ENCODE measurements around the gene FBXW11.

The FBXW11 gene

GRCh38 chr5:171840711-171841522 is 165.5 kb downstream of the FBXW11 start:
- Mint-ChIP-seq H3K4me1 (ENCODE audit: low read depth in 2 of 2) (peaks cover 0 to 2% of the 10 kb centered on the region in 2 donors), H3K27ac (no peak overlapping the region), H3K27me3 (no peaks in the 10 kb centered on the region), H3K4me3 (no peak overlapping the region), H3K36me3 (ENCODE audit: insufficient read depth) (peaks cover 3% of the 10 kb centered on the region), H3K9me3 (no peaks in the 10 kb centered on the region)
- DNase-seq (no peak), ATAC-seq (replicated peaks) (no peak)

GRCh38 chr5:171840066-171840465 is 166.4 kb downstream of the FBXW11 start:
- no peak overlapping the region for H3K27ac Mint-ChIP-seq
- peaks cover 3% of the 10 kb centered on the region for H3K36me3 Mint-ChIP-seq (ENCODE audit: insufficient read depth)
- H3K4me3 Mint-ChIP-seq: no peak overlapping the region
- ATAC-seq (replicated peaks) (no peak), DNase-seq (no peak)
- peaks cover 0 to 2% of the 10 kb centered on the region in 2 donors for H3K4me1 Mint-ChIP-seq (ENCODE audit: low read depth in 2 of 2)
- no peaks in the 10 kb centered on the region for H3K9me3 Mint-ChIP-seq
- H3K27me3 Mint-ChIP-seq: no peaks in the 10 kb centered on the region

GRCh38 chr5:171839112-171839511 is 167.3 kb downstream of the FBXW11 start:
- H3K27ac Mint-ChIP-seq: no peak overlapping the region
- no peaks in the 10 kb centered on the region for H3K9me3 Mint-ChIP-seq
- DNase-seq (no peak), ATAC-seq (replicated peaks) (no peak)
- H3K36me3 Mint-ChIP-seq (ENCODE audit: insufficient read depth): no peaks in the 10 kb centered on the region
- H3K4me3 Mint-ChIP-seq: no peak overlapping the region
- peaks cover 0 to 2% of the 10 kb centered on the region in 2 donors for H3K4me1 Mint-ChIP-seq (ENCODE audit: low read depth in 2 of 2)
- H3K27me3 Mint-ChIP-seq: no peaks in the 10 kb centered on the region

GRCh38 chr5:171838066-171838465 is 168.4 kb downstream of the FBXW11 start:
- Mint-ChIP-seq H3K4me1 (ENCODE audit: low read depth in 2 of 2) (peaks cover 0 to 2% of the 10 kb centered on the region in 2 donors), H3K4me3 (no peak overlapping the region), H3K9me3 (no peaks in the 10 kb centered on the region), H3K27ac (no peak overlapping the region), H3K27me3 (no peaks in the 10 kb centered on the region), H3K36me3 (ENCODE audit: insufficient read depth) (no peaks in the 10 kb centered on the region)
- no peak for DNase-seq
- no peak for ATAC-seq (replicated peaks)

GRCh38 chr5:171837522-171837921 is 168.9 kb downstream of the FBXW11 start:
- DNase-seq (no peak), ATAC-seq (replicated peaks) (no peak)
- Mint-ChIP-seq H3K27me3 (no peaks in the 10 kb centered on the region), H3K36me3 (ENCODE audit: insufficient read depth) (no peaks in the 10 kb centered on the region), H3K4me1 (ENCODE audit: low read depth in 2 of 2) (peaks cover 0 to 2% of the 10 kb centered on the region in 2 donors), H3K9me3 (no peaks in the 10 kb centered on the region), H3K4me3 (no peak overlapping the region), H3K27ac (no peak overlapping the region)

GRCh38 chr5:171835066-171835465 is 171.4 kb downstream of the FBXW11 start:
- H3K36me3 Mint-ChIP-seq (ENCODE audit: insufficient read depth): no peaks in the 10 kb centered on the region
- no peaks in the 10 kb centered on the region for H3K9me3 Mint-ChIP-seq
- DNase-seq (no peak), ATAC-seq (replicated peaks) (no peak)
- no peak overlapping the region for H3K27ac Mint-ChIP-seq
- peaks cover 0 to 2% of the 10 kb centered on the region in 2 donors for H3K4me1 Mint-ChIP-seq (ENCODE audit: low read depth in 2 of 2)
- H3K4me3 Mint-ChIP-seq: no peak overlapping the region
- H3K27me3 Mint-ChIP-seq: no peaks in the 10 kb centered on the region

- ATAC-seq (replicated peaks) (no peak), DNase-seq (no peak)
- H3K4me3 Mint-ChIP-seq: no peak overlapping the region
- H3K36me3 Mint-ChIP-seq (ENCODE audit: insufficient read depth): no peaks in the 10 kb centered on the region
- H3K9me3 Mint-ChIP-seq: no peaks in the 10 kb centered on the region
- no peak overlapping the region for H3K27ac Mint-ChIP-seq
- no peaks in the 10 kb centered on the region for H3K27me3 Mint-ChIP-seq
- peaks cover 0 to 2% of the 10 kb centered on the region in 2 donors for H3K4me1 Mint-ChIP-seq (ENCODE audit: low read depth in 2 of 2)
These were observed 172.0 kb downstream of the FBXW11 start for GRCh38 chr5:171834461-171834860.

- H3K9me3 Mint-ChIP-seq: no peaks in the 10 kb centered on the region
- no peaks in the 10 kb centered on the region for H3K36me3 Mint-ChIP-seq (ENCODE audit: insufficient read depth)
- ATAC-seq (replicated peaks) (no peak), DNase-seq (no peak)
- H3K27ac Mint-ChIP-seq: no peak overlapping the region
- no peaks in the 10 kb centered on the region for H3K27me3 Mint-ChIP-seq
- H3K4me3 Mint-ChIP-seq: no peak overlapping the region
- no peaks in the 10 kb centered on the region for H3K4me1 Mint-ChIP-seq (ENCODE audit: low read depth in 2 of 2)
These were observed 173.7 kb downstream of the FBXW11 start for GRCh38 chr5:171832775-171833174.

GRCh38 chr5:171830686-171831085 is 175.8 kb downstream of the FBXW11 start:
- DNase-seq (no peak), ATAC-seq (replicated peaks) (no peak)
- H3K9me3 Mint-ChIP-seq: no peaks in the 10 kb centered on the region
- H3K27ac Mint-ChIP-seq: no peak overlapping the region
- H3K36me3 Mint-ChIP-seq (ENCODE audit: insufficient read depth): peaks cover 3% of the 10 kb centered on the region
- no peaks in the 10 kb centered on the region for H3K4me1 Mint-ChIP-seq (ENCODE audit: low read depth in 2 of 2)
- H3K27me3 Mint-ChIP-seq: peaks cover 4 to 11% of the 10 kb centered on the region in 2 donors
- H3K4me3 Mint-ChIP-seq: no peak overlapping the region

GRCh38 chr5:171827162-171827561 is 179.3 kb downstream of the FBXW11 start:
- peaks cover 3% of the 10 kb centered on the region for H3K36me3 Mint-ChIP-seq (ENCODE audit: insufficient read depth)
- peaks cover 10 to 24% of the 10 kb centered on the region in 2 donors for H3K27me3 Mint-ChIP-seq
- H3K27ac Mint-ChIP-seq: no peak overlapping the region
- ATAC-seq (replicated peaks) (no peak), DNase-seq (no peak)
- H3K4me3 Mint-ChIP-seq: no peak overlapping the region
- H3K9me3 Mint-ChIP-seq: no peaks in the 10 kb centered on the region
- no peaks in the 10 kb centered on the region for H3K4me1 Mint-ChIP-seq (ENCODE audit: low read depth in 2 of 2)

GRCh38 chr5:171826132-171826531 is 180.3 kb downstream of the FBXW11 start:
- H3K27me3 Mint-ChIP-seq: peaks cover 10 to 24% of the 10 kb centered on the region in 2 donors
- DNase-seq (no peak), ATAC-seq (replicated peaks) (no peak)
- H3K4me1 Mint-ChIP-seq (ENCODE audit: low read depth in 2 of 2): no peaks in the 10 kb centered on the region
- H3K27ac Mint-ChIP-seq: no peak overlapping the region
- no peaks in the 10 kb centered on the region for H3K9me3 Mint-ChIP-seq
- H3K4me3 Mint-ChIP-seq: no peak overlapping the region
- H3K36me3 Mint-ChIP-seq (ENCODE audit: insufficient read depth): peaks cover 3% of the 10 kb centered on the region

- Mint-ChIP-seq H3K36me3 (ENCODE audit: insufficient read depth) (peaks cover 3% of the 10 kb centered on the region), H3K9me3 (no peaks in the 10 kb centered on the region)
- no peak for ATAC-seq (replicated peaks)
These were observed 181.4 kb downstream of the FBXW11 start for GRCh38 chr5:171825051-171825450.

GRCh38 chr5:171823269-171823668 is 183.2 kb downstream of the FBXW11 start:
- H3K4me1 Mint-ChIP-seq (ENCODE audit: low read depth in 2 of 2): no peaks in the 10 kb centered on the region
- H3K4me3 Mint-ChIP-seq: no peak overlapping the region
- DNase-seq: no peak
- H3K27ac Mint-ChIP-seq: no peak overlapping the region
- H3K36me3 Mint-ChIP-seq (ENCODE audit: insufficient read depth): peaks cover 3% of the 10 kb centered on the region
- no peaks in the 10 kb centered on the region for H3K9me3 Mint-ChIP-seq
- H3K27me3 Mint-ChIP-seq: peaks cover 12 to 40% of the 10 kb centered on the region in 2 donors
- no peak for ATAC-seq (replicated peaks)

More at GRCh38 chr5:171825051-171825450, 181.4 kb downstream of the FBXW11 start:
- Mint-ChIP-seq H3K27me3 (peaks cover 10 to 24% of the 10 kb centered on the region in 2 donors), H3K4me1 (ENCODE audit: low read depth in 2 of 2) (no peaks in the 10 kb centered on the region), H3K4me3 (no peak overlapping the region), H3K27ac (no peak overlapping the region)
- DNase-seq: no peak

- peaks cover 23 to 49% of the 10 kb centered on the region in 2 donors for H3K27me3 Mint-ChIP-seq
- no peaks in the 10 kb centered on the region for H3K9me3 Mint-ChIP-seq
- no peak overlapping the region for H3K4me3 Mint-ChIP-seq
- DNase-seq (no peak), ATAC-seq (replicated peaks) (no peak)
- H3K36me3 Mint-ChIP-seq (ENCODE audit: insufficient read depth): peaks cover 3% of the 10 kb centered on the region
- H3K27ac Mint-ChIP-seq: no peak overlapping the region
- H3K4me1 Mint-ChIP-seq (ENCODE audit: low read depth in 2 of 2): no peaks in the 10 kb centered on the region
These were observed 185.2 kb downstream of the FBXW11 start for GRCh38 chr5:171821286-171821685.

Measured in effector memory CD8-positive, alpha-beta T cell (primary cell).